HG03575 (cell line): ENCODE measurements around the gene CCNT1.
"Not testable (repeated sequence)": the region's sequence is repeated elsewhere in the genome, so short reads cannot be mapped to it uniquely, and the experiment has no call there.

Source experiments
- ATAC-seq: cut with Tn5 transposase; IDR thresholded peaks from one replicate; pipeline ENCODE4 v1.9.1; 2021; ENCODE audit not compliant: unreplicated experiment, insufficient number of reproducible peaks, low FRiP score; ENCODE audit errors: extremely low read depth

CCNT1 gene

GRCh38 chr12:48716493-48717251, at the start of gene CCNT1:
CCNT1 (minus strand) TSS chr12:48716707; CDS start chr12:48716675, 32 bp downstream.
- peak; percentile 91 for ATAC-seq

DNA sequence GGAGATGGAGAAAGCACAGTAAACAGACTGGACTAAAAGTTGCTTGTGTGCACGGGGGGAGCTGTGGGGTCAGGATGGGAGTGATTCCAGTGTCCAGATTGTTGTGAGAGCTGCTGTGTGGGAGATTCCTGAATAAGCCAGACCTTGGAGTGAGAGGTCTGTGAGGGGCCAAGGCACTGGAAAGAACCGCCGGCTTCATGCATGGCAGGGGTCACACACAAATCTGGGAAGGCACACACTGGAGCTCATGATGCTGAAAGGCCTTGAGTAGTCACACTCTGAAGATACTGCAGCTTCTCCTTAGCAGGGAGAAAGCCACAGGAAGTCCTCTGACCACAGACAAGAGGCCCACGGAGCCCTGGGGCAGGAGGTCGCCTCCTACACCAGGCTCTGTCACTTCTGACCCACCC, 49.3 kb upstream of the CCNT1 start:
- no peak for ATAC-seq

DNA sequence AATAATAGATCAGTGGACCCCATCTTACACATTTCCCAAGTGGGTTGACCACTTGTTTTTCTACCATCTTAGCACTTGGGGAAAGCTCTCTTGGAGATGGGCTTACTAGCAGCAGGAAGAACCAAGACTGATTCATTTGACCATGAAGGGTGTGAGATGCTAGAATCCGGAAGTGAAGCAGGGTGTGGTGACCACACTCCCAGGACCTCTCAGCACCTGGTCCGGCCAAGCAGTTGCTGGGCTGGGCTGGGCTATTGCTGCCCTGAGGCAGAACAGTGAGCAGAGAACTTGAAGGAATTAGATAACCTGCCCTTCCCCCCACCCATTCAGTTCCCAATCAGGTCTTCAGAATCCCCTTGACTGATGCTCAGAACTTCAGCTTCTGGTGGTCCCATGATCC, 48.0 kb upstream of the CCNT1 start:
- ATAC-seq = no peak

GRCh38 chr12:48758737-48759136, 42.2 kb upstream of the CCNT1 start:
- ATAC-seq = no peak

DNA sequence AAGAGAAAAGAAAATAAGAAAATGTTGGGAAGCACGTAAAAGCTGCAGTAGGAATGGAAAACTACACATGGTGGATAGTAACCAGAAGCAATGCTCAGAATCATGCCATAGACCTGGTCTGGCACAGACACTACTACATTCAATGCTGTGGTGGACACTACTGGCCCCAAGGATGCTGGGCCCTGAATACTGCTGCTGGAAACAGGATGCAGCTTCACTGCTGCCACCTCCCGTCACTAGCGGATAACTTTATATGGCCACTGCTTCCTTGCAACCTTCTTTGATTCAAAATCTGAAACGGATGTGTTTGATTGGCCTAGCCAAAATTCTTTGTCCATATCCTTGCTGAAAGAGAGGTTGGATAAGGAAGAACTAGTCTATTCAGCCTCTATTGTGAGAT, 41.7 kb upstream of the CCNT1 start:
- no peak for ATAC-seq

- no peak for ATAC-seq
Measured at GRCh38 chr12:48750769-48751356, 34.4 kb upstream of the CCNT1 start.

DNA sequence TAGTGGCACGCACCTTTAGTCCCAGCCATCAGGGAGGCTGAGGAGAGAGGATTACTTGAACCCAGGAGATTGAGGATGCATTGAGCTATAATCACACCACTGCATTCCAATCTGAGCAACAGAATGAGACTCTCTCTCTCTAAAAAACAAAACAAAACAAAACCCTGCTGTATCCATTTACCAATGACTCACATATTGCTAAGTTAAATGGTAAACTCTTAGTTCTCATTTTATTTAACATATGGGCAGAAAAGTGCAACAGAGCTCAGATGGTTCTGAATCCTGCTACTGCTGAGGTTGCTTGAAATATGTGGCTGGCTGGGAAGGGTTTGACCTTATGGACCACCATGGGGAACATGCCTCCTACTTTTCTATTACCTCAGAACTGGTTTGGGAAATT, 33.7 kb upstream of the CCNT1 start:
- ATAC-seq = no peak

GRCh38 chr12:48744251-48745008, 27.9 kb upstream of the CCNT1 start:
- ATAC-seq = no peak

- ATAC-seq = no peak
Measured at GRCh38 chr12:48739618-48740269, 23.2 kb upstream of the CCNT1 start.

DNA sequence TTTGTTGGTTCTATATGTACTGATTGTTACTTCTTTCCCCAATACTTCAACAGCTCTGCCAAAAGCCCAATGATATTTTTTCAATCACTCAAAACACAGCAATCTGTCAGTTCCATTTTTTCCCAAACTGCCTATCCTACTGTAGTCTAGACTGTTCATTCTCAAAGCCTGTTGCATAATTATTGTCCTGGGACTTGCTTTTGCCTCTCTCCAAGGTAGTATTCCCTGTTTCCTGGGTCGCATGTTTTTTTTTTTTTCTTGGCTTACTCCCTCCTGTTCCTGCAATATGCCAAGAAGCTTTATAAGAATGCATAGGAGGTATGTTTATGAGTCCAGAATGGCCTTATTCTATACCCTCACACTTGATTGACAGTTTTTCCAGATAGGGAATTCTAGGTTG, 19.9 kb upstream of the CCNT1 start:
- no peak for ATAC-seq

DNA sequence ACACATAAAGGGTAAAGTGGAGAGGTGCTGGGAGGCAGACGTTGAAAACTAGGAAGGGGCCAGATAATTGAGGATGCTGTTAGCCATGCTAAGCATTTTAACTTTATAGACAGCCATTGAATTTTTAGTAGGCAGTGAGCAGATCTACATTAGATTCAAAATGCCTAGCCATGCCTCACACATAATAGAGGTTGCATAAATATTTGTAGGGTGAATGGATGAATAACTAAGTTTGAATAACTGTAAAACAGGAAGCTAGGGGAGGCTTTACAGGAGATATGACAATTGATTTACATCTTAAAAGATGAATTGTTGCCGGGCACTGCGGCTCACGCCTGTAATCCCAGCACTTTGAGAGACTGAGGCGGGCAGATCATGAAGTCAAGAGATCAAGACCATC, 12.3 kb upstream of the CCNT1 start:
- no peak for ATAC-seq

DNA sequence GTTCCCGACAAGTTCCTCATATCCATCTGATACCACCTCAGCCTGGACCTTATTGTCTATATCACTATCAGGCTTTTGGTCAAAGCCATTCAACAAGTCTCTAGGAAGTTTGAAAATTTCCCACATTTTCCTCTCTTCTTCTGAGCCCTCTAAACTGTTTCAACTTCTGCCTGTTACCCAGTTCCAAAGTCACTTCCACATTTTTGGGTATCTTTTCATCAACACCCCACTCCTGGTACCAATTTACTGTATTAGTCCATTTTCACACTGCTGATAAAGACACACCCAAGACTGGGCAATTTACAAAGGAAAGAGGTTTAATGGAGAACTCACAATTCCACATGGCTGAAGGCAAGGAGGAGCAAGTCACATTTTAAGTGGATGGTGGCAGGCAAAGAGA, 4.2 kb upstream of the CCNT1 start:
- ATAC-seq = not testable (repeated sequence)

DNA sequence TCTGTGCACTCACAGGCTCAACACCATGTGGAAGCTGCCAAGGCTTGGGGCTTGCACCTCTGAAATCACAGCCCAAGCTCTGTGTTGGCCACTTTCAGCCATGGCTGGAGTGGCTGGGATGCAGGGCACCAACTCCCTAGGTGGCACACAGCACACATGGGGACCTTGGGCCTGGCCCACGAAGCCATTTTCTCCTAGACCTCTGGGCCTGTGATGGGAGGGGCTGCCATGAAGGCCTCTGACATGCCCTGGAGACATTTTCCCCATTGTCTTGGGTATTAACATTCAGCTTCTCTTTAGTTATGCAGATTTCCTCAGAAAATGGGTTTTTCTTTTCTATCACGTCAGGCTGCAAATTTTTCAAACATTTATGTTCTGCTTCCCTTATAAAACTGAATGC, 3.7 kb upstream of the CCNT1 start:
- ATAC-seq = not testable (repeated sequence)

- not testable (repeated sequence) for ATAC-seq
Measured at GRCh38 chr12:48719002-48719401, 2.5 kb upstream of the CCNT1 start.

GRCh38 chr12:48717252-48717695, 767 bp upstream of the CCNT1 start:
- ATAC-seq = no peak

- no peak for ATAC-seq
Measured at GRCh38 chr12:48716168-48716492, 377 bp downstream of the CCNT1 start.

DNA sequence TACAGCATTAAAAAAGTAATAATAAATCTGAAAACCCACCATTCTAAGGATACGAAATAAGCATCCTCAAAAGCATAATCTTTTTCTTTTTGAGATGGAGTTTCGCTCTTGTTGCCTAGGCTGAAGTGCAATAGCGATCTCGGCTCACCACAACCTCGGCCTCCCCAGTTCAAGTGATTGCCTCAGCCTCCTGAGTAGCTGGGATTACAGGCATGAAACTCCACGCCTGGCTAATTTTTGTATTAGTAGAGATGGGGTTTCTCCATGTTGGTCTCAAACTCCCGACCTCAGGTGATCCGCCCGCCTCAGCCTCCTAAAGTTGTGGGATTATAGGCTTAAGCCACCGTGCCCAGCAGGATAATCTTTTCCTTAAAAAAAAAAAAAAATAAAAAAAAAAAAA, 4.3 kb downstream of the CCNT1 start:
- no peak for ATAC-seq

- not testable (repeated sequence) for ATAC-seq
Measured at GRCh38 chr12:48698822-48699221, 17.7 kb downstream of the CCNT1 start.

- ATAC-seq = no peak
Measured at GRCh38 chr12:48696626-48697025, 19.9 kb downstream of the CCNT1 start.

DNA sequence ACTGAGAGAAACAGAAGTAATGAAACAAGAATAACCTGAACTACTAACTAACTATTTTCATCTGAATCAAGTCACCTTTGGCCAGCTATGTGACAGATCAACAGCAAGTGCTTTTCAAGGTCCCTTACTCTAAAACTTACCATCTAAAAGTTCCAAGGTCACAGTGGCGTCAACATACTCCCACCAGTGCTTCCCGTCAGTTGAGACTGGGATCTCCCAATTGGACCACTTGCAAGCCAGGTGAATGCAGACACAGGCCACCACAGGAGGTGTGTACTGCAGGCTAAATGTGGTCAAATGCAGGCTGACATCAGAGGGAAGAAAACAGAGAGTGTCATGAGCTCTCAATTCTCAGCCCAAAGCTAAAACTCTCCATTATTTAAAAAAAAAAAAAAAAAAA, 20.6 kb downstream of the CCNT1 start:
- no peak for ATAC-seq
